Cardiac muscle cell (in vitro differentiated cells and primary cell): ENCODE measurements around the gene NFAM1. TPM values are rescaled to one million over a fixed set of nuclear protein-coding genes. Genes with fewer than 3 reads are reported as not detected.

ENCODE experiments used
- DNase-seq, 2 donors: peaks; one replicate each; pipeline versions ENCODE4 v3.0.0 to v3.0.0-alpha.2; 2010 to 2017; ENCODE audit warnings: low read depth in 1 of 2, low spot score in 1 of 2
- H3K27ac ChIP-seq: fragments of 200-600 bp; sonication (generic); 2 replicates; pipeline ENCODE4 v1.5.1; 2016
- H3K27me3 ChIP-seq: fragments of 200-600 bp; sonication (generic); 2 replicates; pipeline ENCODE4 v1.6.0; 2016; ENCODE audit warnings: control low read depth
- H3K36me3 ChIP-seq: fragments of 200-600 bp; sonication (generic); 2 replicates; pipeline ENCODE4 v1.5.1; 2016; ENCODE audit warnings: control low read depth
- H3K4me1 ChIP-seq: fragments of 200-600 bp; sonication (generic); 2 replicates; pipeline ENCODE4 v1.8.1; 2017; ENCODE audit warnings: low read depth, mild to moderate bottlenecking, mixed run types
- H3K4me3 ChIP-seq: fragments of 200-600 bp; sonication (generic); 2 replicates; pipeline ENCODE4 v1.5.1; 2016; ENCODE audit warnings: mild to moderate bottlenecking
- H3K9me3 ChIP-seq: fragments of 200-600 bp; sonication (generic); 2 replicates; pipeline ENCODE4 v1.5.1; 2017; ENCODE audit warnings: low read depth, mild to moderate bottlenecking, control low read depth
- polyA plus RNA-seq: library from polyadenylated mRNA; unstranded; fragments of >200 nt; fragmentation: Nextera tagmentation; extraction: Ambion mirVana; gene quantifications from 2 replicates; pipeline ENCODE4 v1.2.1, GENCODE V29; 2016
- total RNA-seq: library from RNA; depleted of rRNA; stranded (reverse); fragments of >200 nt; gene quantifications from 2 replicates; pipeline ENCODE4 v1.2.3, GENCODE V29; 2016
- TF ChIP-seq, protein P1 (sequence below): IDR thresholded peaks from 2 replicates; pipeline ENCODE4 v1.5.1; 2012; ENCODE audit warnings: low read depth, mild to moderate bottlenecking, low read length

NFAM1 gene
- total and polyA plus RNA-seq, 2 experiments from 2014 or later: 0.97 to 2.1 TPM

GRCh38 chr22:42396621-42397331, 35.4 kb downstream of the NFAM1 start:
- H3K4me3 ChIP-seq: no peak overlapping the region
- H3K4me1 ChIP-seq: no peaks in the 10 kb centered on the region
- TF ChIP-seq, protein P1, sequence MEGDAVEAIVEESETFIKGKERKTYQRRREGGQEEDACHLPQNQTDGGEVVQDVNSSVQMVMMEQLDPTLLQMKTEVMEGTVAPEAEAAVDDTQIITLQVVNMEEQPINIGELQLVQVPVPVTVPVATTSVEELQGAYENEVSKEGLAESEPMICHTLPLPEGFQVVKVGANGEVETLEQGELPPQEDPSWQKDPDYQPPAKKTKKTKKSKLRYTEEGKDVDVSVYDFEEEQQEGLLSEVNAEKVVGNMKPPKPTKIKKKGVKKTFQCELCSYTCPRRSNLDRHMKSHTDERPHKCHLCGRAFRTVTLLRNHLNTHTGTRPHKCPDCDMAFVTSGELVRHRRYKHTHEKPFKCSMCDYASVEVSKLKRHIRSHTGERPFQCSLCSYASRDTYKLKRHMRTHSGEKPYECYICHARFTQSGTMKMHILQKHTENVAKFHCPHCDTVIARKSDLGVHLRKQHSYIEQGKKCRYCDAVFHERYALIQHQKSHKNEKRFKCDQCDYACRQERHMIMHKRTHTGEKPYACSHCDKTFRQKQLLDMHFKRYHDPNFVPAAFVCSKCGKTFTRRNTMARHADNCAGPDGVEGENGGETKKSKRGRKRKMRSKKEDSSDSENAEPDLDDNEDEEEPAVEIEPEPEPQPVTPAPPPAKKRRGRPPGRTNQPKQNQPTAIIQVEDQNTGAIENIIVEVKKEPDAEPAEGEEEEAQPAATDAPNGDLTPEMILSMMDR: no peak
- no peaks in the 10 kb centered on the region for H3K9me3 ChIP-seq
- no peak for DNase-seq
- H3K27ac ChIP-seq: no peak overlapping the region
- H3K36me3 ChIP-seq: no peaks in the 10 kb centered on the region
- H3K27me3 ChIP-seq: no peaks in the 10 kb centered on the region

- H3K36me3 ChIP-seq: no peaks in the 10 kb centered on the region
- DNase-seq: no peak
- TF ChIP-seq, protein P1: no peak
- H3K4me1 ChIP-seq: no peaks in the 10 kb centered on the region
- no peaks in the 10 kb centered on the region for H3K9me3 ChIP-seq
- no peak overlapping the region for H3K27ac ChIP-seq
- no peaks in the 10 kb centered on the region for H3K27me3 ChIP-seq
- no peak overlapping the region for H3K4me3 ChIP-seq
Measured at GRCh38 chr22:42389143-42389542, 43.1 kb downstream of the NFAM1 start.

GRCh38 chr22:42388130-42388797, 43.9 kb downstream of the NFAM1 start:
- Histone ChIP-seq H3K4me1 (no peaks in the 10 kb centered on the region), H3K27me3 (no peaks in the 10 kb centered on the region), H3K36me3 (no peaks in the 10 kb centered on the region), H3K27ac (no peak overlapping the region), H3K9me3 (no peaks in the 10 kb centered on the region), H3K4me3 (no peak overlapping the region)
- DNase-seq: peak in 1 of 2 donors; percentile 18
- TF ChIP-seq, protein P1: no peak

DNA sequence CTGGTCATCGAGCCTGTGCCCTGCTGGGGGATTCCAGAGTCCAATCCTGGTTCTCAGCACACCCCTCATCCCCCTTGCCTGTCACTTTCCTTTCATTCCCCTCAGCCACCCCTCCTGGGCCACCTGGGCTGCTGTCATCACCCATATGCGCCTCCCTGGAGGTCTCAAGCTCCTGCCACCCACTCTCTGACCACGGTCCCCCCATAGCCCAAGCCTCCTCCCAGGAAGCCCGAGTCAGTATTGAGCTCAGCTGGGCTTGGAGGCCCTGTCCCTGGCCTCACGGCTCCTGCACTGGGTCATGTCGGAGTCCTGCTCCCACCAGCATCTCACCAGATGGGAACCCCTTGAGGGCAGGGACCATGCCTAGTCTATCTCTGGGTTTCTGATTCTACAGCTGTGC, 44.6 kb downstream of the NFAM1 start:
- H3K36me3 ChIP-seq: no peaks in the 10 kb centered on the region
- no peaks in the 10 kb centered on the region for H3K4me1 ChIP-seq
- H3K27me3 ChIP-seq: no peaks in the 10 kb centered on the region
- TF ChIP-seq, protein P1: no peak
- H3K4me3 ChIP-seq: no peak overlapping the region
- no peak overlapping the region for H3K27ac ChIP-seq
- no peak for DNase-seq
- no peaks in the 10 kb centered on the region for H3K9me3 ChIP-seq

DNA sequence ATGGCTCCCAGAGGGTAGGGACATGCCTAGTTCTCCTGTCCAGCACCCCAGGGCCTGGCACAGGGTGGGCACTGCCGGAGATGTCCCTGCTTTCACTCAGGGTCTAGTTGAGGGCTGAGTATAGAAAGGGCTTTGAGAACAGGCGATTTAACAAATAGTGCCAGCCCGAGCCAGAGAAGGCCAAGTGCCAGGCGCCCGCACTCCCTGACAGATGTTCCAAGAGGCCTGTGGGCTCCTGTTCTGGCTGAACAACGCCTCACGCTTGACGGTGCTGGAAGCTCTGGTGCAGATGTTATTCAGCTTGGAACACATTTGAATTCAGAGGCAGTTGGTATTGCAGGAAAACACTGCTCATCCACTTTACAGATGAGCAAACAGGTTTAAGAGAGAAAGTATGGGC, 46.5 kb downstream of the NFAM1 start:
- TF ChIP-seq, protein P1: no peak
- Histone ChIP-seq H3K4me3 (no peak overlapping the region), H3K36me3 (no peaks in the 10 kb centered on the region), H3K27ac (no peak overlapping the region), H3K4me1 (peaks cover 10% of the 10 kb centered on the region), H3K9me3 (no peaks in the 10 kb centered on the region), H3K27me3 (no peaks in the 10 kb centered on the region)
- DNase-seq: no peak
